Esophagus squamous epithelium (tissue), 4 donors: ENCODE measurements around the gene CBX3.

Experiments used
- CTCF ChIP-seq, 6 experiments: fragments of 450-650 bp in 4 of 6; fragments of 200-600 bp in 2 of 6; sonication (generic) in 2 of 6; IDR thresholded peaks; one replicate each; pipeline ENCODE4 v1.5.1; 2016 to 2019; ENCODE audit warnings: antibody characterized with exemption in 6 of 6, mild to moderate bottlenecking in 4 of 6, moderate library complexity in 4 of 6
- POLR2A ChIP-seq, 4 donors: fragments of 450-650 bp; IDR thresholded peaks; one replicate each; pipeline ENCODE4 v1.6.1; 2017; ENCODE audit warnings: antibody characterized with exemption in 4 of 4, mild to moderate bottlenecking in 4 of 4, moderate library complexity in 3 of 4

GRCh38 chr7:26213807-26214515, 12.4 kb downstream of the CBX3 start:
- TF ChIP-seq CTCF (IDR thresholded peaks at IDR 0.05) (no peak), POLR2A (IDR thresholded peaks at IDR 0.05) (no peak)
